Stimulated activated CD4-positive, alpha-beta T cell treated with anti-CD3 and anti-CD28 coated beads, Interleukin-2, amount 100 ng/mL, for 24 hours (primary cell): ENCODE data around the gene PRR12.

Experiments
- DNase-seq, 2 donors: peaks; one replicate each; pipeline ENCODE4 v3.0.0-alpha.2; 2020

The PRR12 gene

DNA sequence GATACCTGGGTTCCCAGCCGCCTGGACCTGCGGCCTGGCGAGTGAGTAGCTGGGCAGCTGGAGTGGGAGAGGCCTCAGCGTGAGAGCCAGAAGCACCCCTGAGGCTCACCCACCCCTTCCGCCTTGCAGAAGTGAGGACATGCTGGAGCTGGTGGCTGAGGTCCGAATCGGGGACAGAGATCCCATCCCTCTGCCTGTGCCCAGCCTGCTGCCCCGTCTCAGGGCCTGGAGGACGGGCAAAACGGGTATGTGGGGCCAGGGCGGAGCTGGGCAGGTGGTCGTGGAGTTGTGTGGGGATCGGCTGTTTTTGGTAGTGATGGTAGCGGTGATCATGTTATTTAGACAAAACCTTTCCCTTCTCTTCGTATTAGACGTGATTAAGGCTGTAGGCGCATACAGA is 55.6 kb downstream of the PRR12 start:
- DNase-seq, result no peak

DNA sequence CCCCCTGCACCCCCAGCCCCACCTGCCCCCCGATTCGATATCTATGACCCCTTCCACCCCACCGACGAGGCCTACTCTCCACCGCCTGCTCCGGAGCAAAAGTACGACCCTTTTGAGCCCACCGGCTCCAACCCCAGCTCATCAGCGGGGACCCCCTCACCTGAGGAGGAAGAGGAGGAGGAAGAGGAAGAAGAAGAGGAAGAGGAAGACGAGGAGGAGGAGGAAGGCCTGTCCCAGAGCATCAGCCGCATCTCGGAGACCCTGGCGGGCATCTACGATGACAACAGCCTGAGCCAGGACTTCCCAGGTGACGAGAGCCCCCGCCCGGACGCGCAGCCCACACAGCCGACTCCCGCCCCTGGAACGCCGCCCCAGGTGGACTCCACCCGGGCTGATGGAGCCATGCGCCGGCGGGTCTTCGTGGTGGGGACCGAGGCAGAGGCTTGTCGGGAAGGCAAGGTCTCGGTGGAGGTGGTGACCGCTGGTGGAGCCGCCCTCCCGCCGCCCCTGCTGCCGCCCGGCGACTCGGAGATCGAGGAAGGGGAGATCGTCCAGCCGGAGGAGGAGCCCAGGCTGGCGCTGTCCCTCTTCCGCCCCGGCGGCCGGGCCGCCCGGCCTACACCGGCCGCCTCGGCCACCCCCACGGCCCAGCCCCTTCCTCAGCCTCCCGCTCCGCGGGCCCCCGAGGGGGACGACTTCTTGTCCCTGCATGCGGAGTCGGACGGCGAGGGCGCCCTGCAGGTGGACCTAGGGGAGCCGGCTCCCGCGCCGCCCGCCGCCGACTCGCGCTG is 60.2 kb downstream of the PRR12 start:
- DNase-seq, result no peak

DNA sequence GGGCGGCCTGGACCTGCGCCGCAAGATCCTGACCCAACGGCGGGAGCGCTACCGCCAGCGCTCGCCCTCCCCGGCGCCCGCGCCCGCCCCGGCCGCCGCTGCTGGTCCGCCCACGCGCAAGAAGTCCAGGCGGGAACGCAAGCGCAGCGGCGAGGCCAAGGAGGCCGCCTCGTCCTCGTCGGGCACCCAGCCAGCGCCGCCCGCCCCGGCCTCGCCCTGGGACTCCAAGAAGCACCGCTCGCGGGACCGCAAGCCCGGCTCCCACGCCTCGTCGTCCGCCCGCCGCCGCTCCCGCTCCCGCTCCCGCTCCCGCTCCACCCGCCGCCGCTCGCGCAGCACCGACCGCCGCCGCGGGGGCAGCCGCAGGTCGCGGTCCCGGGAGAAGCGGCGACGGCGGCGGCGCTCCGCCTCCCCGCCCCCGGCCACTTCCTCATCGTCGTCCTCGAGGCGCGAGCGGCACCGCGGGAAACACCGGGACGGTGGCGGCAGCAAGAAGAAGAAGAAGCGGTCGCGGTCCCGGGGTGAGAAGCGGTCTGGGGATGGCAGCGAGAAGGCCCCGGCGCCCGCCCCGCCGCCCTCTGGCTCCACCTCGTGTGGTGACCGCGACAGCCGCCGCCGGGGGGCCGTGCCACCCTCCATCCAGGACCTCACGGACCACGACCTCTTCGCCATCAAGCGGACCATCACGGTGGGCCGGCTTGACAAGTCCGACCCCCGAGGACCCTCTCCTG is 61.0 kb downstream of the PRR12 start:
- DNase-seq, result no peak

DNA sequence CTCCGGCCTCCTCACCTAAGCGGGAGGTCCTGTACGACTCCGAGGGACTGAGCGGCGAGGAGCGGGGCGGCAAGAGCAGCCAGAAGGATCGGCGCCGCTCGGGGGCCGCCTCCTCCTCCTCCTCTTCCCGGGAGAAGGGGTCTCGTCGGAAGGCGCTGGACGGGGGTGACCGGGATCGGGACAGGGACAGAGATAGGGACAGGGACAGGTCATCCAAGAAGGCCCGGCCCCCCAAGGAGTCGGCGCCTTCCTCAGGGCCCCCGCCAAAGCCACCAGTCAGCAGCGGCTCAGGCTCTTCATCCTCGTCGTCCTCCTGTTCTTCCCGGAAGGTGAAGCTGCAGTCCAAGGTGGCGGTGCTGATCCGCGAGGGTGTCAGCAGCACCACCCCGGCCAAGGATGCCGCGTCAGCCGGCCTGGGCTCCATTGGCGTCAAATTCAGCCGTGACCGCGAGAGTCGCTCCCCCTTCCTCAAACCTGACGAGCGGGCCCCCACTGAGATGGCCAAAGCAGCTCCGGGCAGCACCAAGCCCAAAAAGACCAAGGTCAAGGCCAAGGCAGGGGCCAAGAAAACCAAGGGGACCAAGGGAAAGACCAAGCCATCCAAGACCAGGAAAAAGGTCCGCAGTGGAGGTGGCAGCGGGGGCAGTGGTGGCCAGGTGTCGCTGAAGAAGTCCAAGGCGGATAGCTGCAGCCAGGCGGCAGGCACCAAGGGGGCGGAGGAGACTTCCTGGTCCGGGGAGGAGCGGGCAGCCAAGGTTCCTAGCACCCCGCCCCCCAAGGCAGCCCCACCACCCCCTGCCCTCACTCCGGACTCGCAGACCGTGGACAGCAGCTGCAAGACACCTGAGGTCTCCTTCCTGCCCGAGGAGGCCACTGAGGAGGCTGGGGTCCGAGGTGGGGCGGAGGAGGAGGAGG is 61.8 kb downstream of the PRR12 start:
- no peak for DNase-seq

DNA sequence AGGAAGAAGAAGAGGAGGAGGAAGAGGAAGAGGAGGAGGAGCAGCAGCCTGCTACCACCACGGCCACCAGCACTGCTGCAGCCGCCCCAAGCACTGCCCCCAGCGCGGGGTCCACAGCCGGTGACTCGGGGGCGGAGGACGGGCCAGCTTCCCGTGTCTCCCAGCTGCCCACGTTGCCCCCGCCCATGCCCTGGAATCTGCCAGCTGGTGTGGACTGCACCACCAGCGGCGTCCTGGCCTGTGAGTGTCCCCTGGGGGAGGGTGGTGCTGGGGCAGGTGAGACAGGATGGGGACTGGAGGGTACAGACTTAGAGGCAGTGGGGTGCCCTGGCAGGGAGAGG is 62.5 kb downstream of the PRR12 start:
- DNase-seq, result no peak

DNA sequence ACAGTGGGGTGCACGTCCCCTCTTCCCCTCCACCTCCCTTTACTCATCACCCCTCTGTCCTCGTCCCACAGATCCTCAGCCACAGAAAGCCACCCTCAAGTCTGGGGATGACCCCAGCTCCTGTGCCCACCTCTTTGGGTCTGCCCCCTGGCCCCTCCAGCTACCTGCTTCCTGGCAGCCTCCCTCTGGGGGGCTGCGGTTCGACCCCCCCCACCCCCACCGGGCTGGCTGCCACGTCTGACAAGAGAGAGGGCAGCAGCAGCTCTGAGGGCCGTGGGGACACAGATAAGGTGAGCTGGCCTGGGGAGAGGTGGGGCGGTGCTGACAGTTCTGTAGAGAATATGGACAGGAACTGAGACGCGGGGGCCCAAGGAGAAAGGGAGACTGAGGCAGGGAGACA is 63.6 kb downstream of the PRR12 start:
- DNase-seq, result no peak

DNA sequence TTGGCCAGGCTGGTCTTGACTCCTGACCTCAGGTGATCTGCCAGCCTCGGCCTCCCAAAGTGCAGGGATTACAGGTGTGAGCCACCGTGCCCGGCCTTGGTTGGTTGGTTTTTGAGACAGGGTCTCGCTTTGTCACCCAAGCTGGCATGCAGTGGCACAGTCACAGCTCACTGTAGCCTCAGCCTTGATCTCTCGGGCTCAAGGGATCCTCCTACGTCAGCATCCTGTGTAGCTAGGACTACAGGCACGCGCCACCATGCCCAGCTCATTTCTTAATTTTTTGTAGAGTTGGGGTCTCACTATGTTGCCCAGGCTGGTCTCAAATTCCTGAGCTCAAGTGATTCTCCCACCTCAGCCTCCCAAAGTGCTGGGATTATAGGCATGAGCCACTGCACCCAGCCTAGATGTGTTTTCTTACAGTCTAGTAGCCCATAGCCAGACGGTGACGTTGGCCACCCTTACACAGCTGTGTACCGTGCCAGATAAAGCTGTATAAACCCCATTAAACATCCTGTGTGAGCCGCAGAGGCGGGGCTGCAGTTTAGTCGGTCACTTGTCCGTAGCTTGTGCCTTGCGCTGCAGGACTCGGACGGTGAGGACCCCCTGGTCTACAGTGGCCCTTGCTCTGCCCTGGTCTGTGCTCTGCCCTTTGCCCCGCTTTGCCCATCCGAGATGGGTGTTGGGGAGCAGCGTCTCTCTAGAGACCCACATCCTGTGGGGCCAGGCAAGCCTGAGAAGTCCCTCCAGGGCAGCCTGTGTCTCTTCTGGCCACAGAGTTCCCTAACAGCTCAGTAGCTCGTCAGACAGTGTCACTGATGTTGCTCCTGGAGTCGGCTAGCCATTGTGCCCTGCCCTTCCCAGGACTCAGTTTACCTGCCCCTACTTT is 64.8 kb downstream of the PRR12 start:
- no peak for DNase-seq

DNA sequence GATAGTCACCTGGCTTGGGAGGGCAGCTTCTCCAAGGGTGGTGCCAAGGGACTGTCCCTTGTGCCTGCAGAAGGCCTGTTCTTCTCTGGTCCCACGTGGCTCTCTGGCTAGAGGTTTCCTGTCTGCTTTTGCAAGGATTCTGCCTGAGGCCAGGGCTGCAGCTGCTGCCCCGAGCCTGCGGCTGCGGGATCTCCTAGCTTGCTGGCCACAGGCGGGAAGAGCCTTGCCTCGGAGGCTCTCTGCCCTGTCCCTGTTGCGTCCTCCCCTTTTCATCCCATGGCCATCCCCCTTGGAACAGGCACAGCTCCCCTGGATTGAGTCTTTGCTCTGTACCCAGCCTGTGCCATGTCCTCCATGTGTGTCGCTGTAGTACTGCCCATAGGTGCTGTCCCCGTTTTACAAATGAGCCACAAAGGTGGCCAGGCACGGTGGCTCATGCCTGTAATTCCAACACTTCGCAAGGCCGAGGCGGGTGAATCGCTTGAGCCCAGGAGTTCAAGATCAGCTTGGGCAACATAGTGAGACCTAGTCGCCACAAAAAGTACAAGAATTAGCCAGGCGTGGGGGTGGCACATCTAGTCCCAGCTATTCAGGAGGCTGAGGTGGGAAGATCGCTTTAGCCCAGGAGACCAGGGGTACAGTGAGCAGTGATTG is 65.6 kb downstream of the PRR12 start:
- no peak for DNase-seq

DNA sequence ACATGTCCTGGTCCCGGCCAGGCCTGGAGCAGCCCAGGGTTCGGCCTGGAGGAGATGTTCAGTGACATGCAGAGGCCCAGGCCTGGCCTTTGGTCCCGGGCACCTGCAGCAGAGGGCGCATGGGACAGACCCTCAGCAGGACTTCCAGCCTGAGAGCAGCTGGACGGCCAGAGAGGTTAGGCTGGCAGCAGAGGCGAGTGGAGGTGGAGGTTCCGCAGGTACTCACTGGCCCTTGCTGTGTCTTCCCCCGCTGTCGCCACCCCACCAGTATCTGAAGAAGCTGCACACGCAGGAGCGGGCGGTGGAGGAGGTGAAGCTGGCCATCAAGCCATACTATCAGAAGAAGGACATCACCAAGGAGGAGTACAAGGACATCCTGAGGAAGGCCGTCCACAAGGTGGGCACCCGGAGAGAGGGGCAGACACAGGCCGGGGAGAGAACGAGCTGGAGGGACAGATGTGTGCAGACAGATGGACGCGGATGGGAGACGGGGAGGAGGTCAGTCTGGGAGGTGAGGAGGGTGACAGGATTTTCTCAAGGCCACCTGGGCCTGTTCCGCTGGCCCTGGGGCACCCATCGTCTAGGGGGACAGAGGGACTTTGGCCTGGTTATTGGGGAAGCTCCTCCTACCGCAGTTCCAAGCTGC is 66.6 kb downstream of the PRR12 start:
- DNase-seq, result no peak

DNA sequence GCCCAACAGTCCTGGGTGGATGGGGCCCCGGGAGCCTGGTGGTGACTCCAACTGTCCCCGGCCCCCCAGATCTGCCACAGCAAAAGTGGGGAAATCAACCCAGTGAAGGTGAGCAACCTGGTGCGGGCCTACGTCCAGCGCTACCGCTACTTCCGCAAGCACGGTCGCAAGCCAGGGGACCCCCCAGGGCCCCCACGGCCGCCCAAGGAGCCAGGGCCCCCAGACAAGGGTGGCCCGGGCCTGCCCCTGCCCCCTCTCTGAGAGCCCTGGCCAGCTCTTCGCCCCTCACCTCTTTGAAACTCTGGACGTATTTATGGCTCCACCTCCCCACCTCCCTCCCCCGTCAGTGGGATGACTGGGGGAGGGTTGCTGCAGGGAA is 67.1 kb downstream of the PRR12 start:
- no peak for DNase-seq

DNA sequence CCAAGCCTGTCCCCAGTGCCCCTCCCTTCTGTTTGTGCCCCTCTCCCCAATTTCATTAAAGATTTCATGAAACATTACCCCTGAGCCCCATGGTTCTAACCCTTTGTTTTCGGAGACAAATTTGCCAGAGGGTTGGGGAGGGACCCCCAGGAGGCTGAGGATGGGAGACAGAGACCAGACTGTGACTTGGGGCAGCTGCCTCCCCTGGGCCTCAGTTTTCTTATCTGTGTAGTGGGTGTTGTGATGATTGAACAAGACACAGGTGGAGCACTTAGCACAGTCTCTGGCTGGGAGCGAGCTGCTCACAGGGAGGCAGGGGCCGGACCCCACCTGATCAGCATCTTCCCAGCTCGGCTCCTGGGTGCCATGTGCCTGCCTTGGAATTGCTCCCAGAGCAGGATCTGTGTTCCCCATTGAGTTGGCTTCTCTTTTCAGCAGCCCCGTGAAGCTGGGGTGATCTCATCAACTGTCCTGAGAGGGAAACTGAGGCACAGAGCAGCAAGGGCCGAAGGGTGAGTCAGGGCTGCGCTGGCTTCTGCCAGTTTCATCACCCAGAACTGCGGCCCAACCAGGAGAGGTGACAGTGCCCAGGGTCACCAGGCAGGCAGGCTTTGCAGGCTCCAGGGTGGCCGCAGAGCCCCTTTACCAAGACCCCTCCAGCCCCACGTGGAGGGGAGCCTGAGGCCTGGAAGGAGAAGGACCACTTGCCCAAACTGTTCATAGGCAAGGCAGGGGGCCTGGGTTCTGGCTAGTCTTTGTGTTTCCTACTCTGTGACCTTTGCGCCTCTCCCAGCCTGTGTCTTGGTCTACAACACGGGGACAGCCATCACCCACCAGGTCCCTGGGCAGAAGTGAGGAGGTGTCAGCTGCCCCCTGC is 67.8 kb downstream of the PRR12 start:
- DNase-seq, result no peak

DNA sequence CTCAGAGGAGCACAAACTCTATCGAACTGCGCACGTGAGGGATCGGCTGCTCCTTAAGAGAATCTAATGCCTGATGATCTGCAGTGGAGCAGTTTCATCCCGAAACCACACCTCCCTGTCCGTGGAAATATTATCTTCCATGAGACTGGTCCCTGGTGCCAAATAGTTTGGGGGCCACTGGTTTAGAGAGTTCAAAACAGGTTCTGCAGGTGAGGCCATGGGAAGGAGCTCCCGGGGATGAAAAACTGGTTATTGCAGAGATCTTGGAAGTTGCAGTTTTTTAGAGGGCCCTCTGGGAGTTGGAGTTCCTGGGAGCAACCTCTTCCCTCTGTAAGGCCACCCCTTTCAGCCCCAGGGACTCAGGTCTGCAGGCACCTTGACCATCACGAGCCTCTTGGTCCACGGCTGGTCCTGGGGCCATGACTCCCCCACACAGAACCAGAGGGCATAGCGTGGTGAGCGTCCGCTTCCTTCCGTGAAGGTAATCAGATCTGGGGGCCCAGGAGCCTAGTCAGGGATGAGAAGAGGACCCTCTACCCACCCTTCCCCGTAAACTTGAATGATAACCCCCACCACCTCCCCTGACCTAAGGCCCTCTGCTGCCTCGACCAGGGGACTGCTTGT is 69.5 kb downstream of the PRR12 start:
- no peak for DNase-seq

DNA sequence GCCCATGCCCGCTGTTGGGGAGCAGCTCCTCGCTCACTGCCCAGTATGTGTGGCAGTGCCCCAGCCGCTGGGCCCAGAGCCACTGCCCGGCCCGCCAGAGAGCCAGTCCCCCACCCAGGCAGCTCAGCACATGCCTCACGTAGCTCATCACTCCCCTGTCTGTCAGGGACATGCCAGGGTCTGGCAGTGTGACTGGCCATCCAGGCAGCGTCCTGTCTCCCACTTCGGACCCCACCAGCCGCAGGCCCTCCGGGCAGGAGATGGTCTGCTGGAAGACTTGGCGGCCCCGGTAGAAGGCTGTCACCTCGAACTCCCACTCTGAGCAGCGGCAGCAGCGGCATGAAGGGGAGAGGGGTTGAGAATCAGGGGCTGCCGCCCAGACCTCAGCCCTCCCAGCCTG is 71.0 kb downstream of the PRR12 start:
- no peak for DNase-seq

DNA sequence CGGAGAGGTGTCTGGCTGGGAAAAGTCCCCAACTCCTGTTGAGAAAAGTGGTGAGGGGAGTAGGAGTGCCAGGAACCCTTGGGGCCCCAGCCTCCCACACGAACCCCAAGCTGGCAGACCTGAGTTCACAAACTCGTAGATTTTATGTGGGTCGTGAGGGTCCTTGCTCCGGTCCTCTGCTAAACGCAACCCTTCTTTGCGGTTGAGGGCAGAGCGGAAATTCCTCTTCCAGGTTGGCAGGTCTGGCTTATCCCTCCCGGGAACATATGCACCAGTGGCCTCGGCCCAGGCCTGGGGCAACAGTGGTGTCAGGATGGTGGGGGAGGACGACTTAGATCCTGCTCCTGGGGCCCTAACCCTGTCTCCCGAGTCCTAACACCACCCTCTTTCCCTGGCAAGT is 72.2 kb downstream of the PRR12 start:
- no peak for DNase-seq

DNA sequence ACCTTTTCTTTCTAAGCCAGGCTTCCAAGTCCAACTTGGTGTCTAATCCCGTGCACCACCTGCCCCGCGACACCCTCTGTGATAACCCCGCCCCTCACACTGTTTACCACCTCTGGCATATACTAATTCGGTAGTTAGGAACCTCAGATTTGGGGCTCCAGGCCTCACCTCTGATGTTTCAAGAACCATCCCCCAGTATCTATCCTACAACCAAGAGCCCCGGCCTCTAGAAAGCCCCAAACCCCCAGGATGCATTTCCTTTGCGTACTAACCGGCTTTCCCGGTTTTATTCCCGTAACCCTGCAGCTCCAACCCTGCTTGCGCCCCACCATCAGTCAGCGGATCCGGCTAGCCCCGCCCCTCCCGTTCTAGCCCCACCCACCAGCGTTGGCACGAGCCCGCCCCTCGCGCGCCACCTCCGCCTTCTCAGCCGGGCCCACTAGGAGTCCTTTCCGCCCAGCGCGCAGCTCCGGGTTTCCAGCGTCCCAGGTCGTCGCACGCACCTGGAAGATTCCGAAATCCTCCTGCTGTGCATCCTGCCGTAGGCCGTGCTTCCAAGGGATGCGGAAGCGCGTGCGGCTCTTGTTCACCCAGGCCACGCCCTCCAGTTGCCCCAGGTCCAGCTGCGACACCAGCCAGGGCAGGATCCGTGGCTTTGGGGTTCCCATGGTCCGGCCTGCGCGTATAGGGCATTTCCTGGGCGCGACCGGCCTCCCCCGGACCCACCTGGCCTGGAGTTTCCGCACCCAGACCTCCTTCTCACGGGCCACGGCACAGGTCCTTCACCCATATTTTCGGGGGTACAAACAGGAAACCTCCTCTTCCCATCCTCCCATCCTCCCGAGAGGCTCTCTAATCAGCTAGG is 73.4 kb downstream of the PRR12 start:
- DNase-seq, result peak; percentile 93 to 96

DNA sequence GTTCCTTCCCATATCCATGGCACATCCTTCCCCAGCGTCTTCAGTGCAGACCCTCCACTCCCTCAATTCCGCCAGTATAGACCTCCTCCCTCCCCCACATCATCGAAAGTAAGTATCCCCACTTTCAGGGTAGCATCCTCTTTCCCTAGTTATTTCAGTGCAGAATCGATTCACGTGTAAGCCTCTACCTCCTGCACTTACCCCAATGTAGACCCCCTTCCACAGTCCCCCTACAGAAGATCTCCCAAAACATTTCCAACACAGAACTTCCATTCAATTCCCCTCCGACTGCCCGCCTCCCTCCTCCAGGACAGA is 74.0 kb downstream of the PRR12 start:
- no peak for DNase-seq

DNA sequence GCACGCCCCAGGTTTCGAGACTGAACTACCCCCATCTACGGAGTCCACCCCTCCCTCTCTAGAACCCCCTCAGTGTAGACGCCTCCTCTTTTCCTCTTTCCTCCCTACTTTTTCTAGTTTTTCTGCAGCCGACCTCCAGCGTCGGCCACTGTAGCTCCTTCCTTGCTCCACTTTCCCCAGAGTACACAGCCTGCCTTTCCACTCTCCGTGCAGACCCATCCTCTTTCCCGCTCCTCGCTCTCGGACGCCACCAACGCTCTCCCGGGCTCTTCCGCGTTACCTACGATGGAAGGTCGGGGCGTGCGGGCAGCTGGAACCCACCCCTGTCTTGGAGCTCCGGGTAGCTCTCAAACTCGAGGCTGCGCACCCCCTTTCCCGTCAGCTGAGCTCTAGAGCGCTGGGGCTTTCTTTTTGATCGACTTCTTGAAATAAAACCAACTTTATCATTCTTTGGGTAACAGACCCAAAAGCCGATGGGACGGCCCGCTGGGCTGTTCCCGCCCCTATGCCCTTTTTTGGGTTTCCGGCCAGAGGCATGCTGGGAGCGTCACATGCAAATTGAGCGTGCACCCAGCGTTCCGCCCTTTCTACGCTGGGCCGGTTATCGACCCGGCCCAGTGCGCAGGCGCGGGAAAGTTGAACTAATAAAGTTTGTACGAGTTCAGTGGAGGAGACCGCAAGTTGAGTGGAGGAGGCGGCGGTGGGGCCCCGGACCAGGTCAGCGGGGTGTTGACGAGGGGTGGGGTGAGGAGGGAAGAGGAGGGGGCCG is 74.6 kb downstream of the PRR12 start, which contains the start of the genes BCL2L12 and IRF3:
TSS of gene BCL2L12 (plus strand) at position 583 of the 769 bp plus-strand sequence. CDS start 760 bp downstream, outside the sequence.
TSS of gene IRF3 (minus strand) at position 507 of the 769 bp plus-strand sequence. CDS start 1,019 bp downstream, outside the sequence.
- peak; percentile 100 for DNase-seq

DNA sequence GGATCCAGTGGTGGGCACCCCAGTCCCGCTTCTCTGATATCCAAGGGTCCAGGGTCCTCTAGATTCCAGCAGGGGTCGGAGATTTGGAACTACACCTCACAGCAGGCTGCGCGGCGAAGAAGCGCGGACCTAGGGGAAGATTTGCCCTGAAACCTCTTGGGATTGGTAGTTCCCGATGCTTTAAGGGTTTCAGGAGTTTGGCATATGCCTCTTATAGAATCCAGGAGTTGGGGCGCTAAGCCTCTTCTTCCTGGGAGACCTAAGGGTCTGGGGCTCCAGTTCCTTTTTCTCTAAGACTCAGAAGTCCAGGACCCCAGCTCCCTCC is 75.1 kb downstream of the PRR12 start:
- no peak for DNase-seq
